ENCODE data around the gene MYMX. TPM values are rescaled to one million over a fixed set of nuclear protein-coding genes. Genes with fewer than 3 reads are reported as not detected.
"Not testable (repeated sequence)": the region's sequence is repeated elsewhere in the genome, so short reads cannot be mapped to it uniquely, and the experiment has no call there.

Gene MYMX
- total RNA-seq, 4 donors from 2014 or later = not detected

DNA sequence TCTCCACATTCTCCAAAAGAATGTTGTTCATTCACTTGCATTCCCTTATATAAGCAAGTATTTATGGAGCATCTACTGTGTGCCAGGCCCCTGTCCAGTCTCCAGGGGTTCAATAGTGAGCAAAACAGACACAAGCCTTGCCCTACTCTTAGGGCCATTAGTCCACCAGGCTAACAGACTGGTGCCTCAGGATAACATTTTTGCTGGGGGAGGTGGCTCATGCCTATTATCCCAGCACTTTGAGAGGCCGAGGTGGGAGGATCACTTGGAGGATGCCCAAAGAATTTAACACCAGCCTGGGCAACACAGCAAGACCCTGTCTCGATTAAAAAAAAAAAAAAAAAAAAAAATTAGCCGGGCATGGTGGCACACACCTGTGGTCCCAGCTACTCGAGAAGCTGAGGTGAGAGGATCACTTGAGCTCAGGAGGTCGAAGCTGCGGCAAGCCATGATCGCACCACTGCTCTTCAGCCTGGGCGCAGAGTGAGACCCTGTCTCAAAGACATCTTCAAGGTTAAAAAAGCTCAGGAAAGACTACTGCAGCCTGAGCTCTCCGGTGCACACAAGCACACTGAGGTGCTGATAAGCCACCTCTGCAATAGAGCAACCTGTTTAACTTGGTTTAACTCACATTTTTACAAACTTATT is 38.2 kb upstream of the MYMX start:
- Histone ChIP-seq H3K4me1 (peaks cover 0 to 17% (median 0%) of the 10 kb centered on the region in 4 donors), H3K4me3 (no peak overlapping the region), H3K9me3 (no peaks in the 10 kb centered on the region), H3K27me3 (no peaks in the 10 kb centered on the region), H3K27ac (peak overlapping the region in 2 of 4 donors; percentile 32 to 50), H3K36me3 (no peaks in the 10 kb centered on the region)
- 83 to 84% methylated on average over 9 of the region's 9 CpGs for WGBS, 2 donors
- TF ChIP-seq CTCF (IDR thresholded peaks at IDR 0.05) (no peak), EP300 (IDR thresholded peaks at IDR 0.05) (no peak), POLR2A (IDR thresholded peaks at IDR 0.05) (no peak)
- DNase-seq (ENCODE audit: low spot score in 2 of 2) = no peak

GRCh38 chr6:44179072-44179536 is 37.6 kb upstream of the MYMX start:
- no peaks in the 10 kb centered on the region for H3K27me3 ChIP-seq
- H3K4me3 ChIP-seq = no peak overlapping the region
- H3K27ac ChIP-seq = no peak overlapping the region
- peaks cover 0 to 17% (median 0%) of the 10 kb centered on the region in 4 donors for H3K4me1 ChIP-seq
- no peaks in the 10 kb centered on the region for H3K9me3 ChIP-seq
- DNase-seq (ENCODE audit: low spot score in 2 of 2) = no peak
- H3K36me3 ChIP-seq = no peaks in the 10 kb centered on the region
- TF ChIP-seq EP300 (IDR thresholded peaks at IDR 0.05) = no peak
- TF ChIP-seq POLR2A (IDR thresholded peaks at IDR 0.05) = no peak
- no peak for TF ChIP-seq CTCF (IDR thresholded peaks at IDR 0.05)
- WGBS, 2 donors = 52 to 60% methylated on average over 4 of the region's 4 CpGs

DNA sequence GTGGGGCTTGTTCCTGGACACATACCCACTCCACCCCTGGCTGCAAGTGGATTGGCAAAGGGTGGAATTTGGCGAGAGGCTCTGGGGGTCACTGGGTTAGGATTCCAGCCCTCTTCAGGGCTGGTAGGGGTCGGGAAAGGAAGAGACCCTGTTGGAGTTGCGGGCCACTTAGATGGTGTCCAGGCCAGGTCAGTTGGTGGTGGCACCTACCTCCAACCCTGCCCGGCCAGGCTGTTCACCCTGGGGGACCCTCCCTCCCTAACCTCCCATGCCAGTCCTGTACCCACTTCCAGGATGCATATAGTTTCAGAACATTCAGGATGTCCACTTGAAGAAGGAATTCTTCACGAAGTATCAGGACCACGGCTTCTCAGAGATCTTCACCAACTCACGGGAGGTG is 37.1 kb upstream of the MYMX start:
- no peak for DNase-seq (ENCODE audit: low spot score in 2 of 2)
- Histone ChIP-seq H3K27me3 (no peaks in the 10 kb centered on the region), H3K36me3 (no peaks in the 10 kb centered on the region), H3K27ac (no peak overlapping the region), H3K4me3 (no peak overlapping the region), H3K9me3 (no peaks in the 10 kb centered on the region), H3K4me1 (peaks cover 0 to 17% (median 0%) of the 10 kb centered on the region in 4 donors)
- TF ChIP-seq CTCF (IDR thresholded peaks at IDR 0.05) = no peak
- no peak for TF ChIP-seq POLR2A (IDR thresholded peaks at IDR 0.05)
- no peak for TF ChIP-seq EP300 (IDR thresholded peaks at IDR 0.05)
- 90 to 92% methylated on average over 7 of the region's 7 CpGs for WGBS, 2 donors

DNA sequence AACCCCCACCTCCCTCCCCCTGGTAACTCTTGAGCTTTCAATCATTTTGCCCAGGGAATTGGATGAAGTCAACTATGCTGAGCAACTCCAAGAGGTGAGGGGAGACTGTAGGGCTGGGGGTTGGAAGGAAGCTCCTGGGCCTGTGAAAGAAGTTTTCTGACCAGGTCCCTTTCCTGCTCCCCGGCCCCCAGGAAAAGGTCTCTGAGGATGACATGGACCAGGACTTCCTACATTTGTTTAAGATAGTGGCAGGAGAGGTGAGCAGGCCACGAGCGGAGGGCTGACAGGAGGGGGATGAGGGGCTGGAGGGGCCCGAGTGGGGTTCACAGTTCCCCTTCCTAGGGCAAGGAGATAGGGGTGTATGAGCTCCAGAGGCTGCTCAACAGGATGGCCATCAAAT is 36.3 kb upstream of the MYMX start:
- Histone ChIP-seq H3K9me3 (no peaks in the 10 kb centered on the region), H3K4me1 (peaks cover 0 to 17% (median 0%) of the 10 kb centered on the region in 4 donors), H3K4me3 (no peak overlapping the region), H3K27me3 (no peaks in the 10 kb centered on the region), H3K27ac (no peak overlapping the region), H3K36me3 (no peaks in the 10 kb centered on the region)
- no peak for DNase-seq (ENCODE audit: low spot score in 2 of 2)
- TF ChIP-seq CTCF (IDR thresholded peaks at IDR 0.05) (no peak), POLR2A (IDR thresholded peaks at IDR 0.05) (no peak), EP300 (IDR thresholded peaks at IDR 0.05) (no peak)
- WGBS, 2 donors = 92 to 95% methylated on average over 4 of the region's 4 CpGs

DNA sequence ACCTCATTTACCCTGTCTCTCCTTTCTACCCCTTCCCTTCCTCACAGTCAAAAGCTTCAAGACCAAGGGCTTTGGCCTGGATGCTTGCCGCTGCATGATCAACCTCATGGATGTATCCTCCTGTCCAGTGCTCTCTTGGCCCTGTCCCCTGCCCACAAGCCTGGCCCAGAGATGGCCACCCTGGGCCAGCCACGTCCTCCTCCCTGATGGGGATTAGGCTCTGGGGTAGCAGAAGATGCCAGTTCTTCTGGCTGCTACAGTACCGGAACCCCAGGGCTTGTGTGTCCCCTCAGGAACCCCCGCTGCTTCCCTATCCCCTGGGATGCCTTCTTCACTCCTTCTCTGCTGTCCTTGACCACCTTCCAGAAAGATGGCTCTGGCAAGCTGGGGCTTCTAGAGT is 35.8 kb upstream of the MYMX start:
- DNase-seq (ENCODE audit: low spot score in 2 of 2) = no peak
- TF ChIP-seq EP300 (IDR thresholded peaks at IDR 0.05) (no peak), CTCF (IDR thresholded peaks at IDR 0.05) (no peak), POLR2A (IDR thresholded peaks at IDR 0.05) (no peak)
- Histone ChIP-seq H3K36me3 (no peaks in the 10 kb centered on the region), H3K4me3 (no peak overlapping the region), H3K27ac (no peak overlapping the region), H3K4me1 (peaks cover 0 to 17% (median 0%) of the 10 kb centered on the region in 4 donors), H3K9me3 (no peaks in the 10 kb centered on the region), H3K27me3 (no peaks in the 10 kb centered on the region)
- WGBS, 2 donors = 88 to 96% methylated on average over 4 of the region's 4 CpGs

DNA sequence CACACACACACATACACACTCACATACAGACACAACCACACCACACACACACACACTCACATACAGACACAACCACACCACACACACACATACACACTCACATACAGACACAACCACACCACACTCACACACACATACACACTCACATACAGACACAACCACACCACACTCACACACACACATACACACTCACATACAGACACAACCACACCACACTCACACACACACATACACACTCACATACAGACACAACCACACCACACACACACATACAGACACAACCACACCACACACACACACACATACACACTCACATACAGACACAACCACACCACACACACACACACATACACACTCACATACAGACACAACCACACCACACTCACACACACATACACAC is 34.9 kb upstream of the MYMX start:
- not testable (repeated sequence) for H3K4me3 ChIP-seq; H3K36me3 ChIP-seq; H3K27ac ChIP-seq; H3K27me3 ChIP-seq; H3K9me3 ChIP-seq; DNase-seq (ENCODE audit: low spot score in 2 of 2)
- peaks cover 0 to 16% (median 0%) of the 10 kb centered on the region in 4 donors for H3K4me1 ChIP-seq

Measured in tibial nerve (tissue), 4 donors.